IMR-90 (cell line): ENCODE results near the gene TPSAB1. TPM values are rescaled to one million over a fixed set of nuclear protein-coding genes. Genes with fewer than 3 reads are reported as not detected.

Experiments used
- ATAC-seq: fragments of 200-7000 bp; cut with Tn5 transposase; 2 replicates; pipeline ENCODE4 v1.9.1; 2020; ENCODE audit warnings: low read depth, mild to moderate bottlenecking, moderate library complexity
- BruUV-seq: library from RNA; stranded (reverse); fragments of 400-500 nt; replicated peaks from 2 replicates; lab custom pipeline; 2021; lab: Mats Ljungman, UMichigan
- CTCF ChIA-PET: fragments of 300-600 bp; formaldehyde crosslinking; extraction: SDS; loops from one replicate; lab custom pipeline; 2021; ENCODE audit warnings: antibody characterized with exemption; lab: Yijun Ruan, JAX
- POLR2A ChIA-PET: fragments of 300-600 bp; sonication (Branson Sonifier 250); formaldehyde crosslinking; loops from one replicate; lab custom pipeline; 2022; ENCODE audit warnings: antibody characterized with exemption; ENCODE audit not compliant: unreplicated experiment; lab: Charles Lee
- DNase-seq: peaks from one replicate; pipeline ENCODE4 v3.0.0; 2013
- H2AFZ ChIP-seq: replicated peaks from 2 replicates; pipeline ENCODE3; 2013; ENCODE audit warnings: low read length, mild to moderate bottlenecking; ENCODE audit not compliant: poor library complexity
- H2AK5ac ChIP-seq: 2 replicates; pipeline ENCODE4 v1.6.1; 2013; ENCODE audit warnings: low read depth, low read length, inconsistent platforms
- H2AK9ac ChIP-seq: replicated peaks from 2 replicates; pipeline ENCODE3; 2013; ENCODE audit warnings: mild to moderate bottlenecking, low read depth, low read length, moderate library complexity; ENCODE audit not compliant: poor library complexity
- H2BK120ac ChIP-seq: 2 replicates; pipeline ENCODE4 v1.6.1; 2013; ENCODE audit warnings: low read depth, low read length, inconsistent platforms
- H2BK15ac ChIP-seq: 3 replicates; pipeline ENCODE4 v1.6.1; 2013; ENCODE audit warnings: low read depth, low read length, inconsistent platforms
- H2BK20ac ChIP-seq: 2 replicates; pipeline ENCODE4 v1.6.1; 2013; ENCODE audit warnings: low read depth, mild to moderate bottlenecking, inconsistent platforms, low read length, moderate library complexity
- H2BK5ac ChIP-seq: 2 replicates; pipeline ENCODE4 v1.6.1; 2013; ENCODE audit warnings: mild to moderate bottlenecking, low read depth, low read length, inconsistent platforms; ENCODE audit not compliant: poor library complexity, severe bottlenecking
- H3K14ac ChIP-seq: replicated peaks from 2 replicates; pipeline ENCODE4 v1.6.1; 2013; ENCODE audit warnings: low read depth, low read length, inconsistent platforms
- H3K18ac ChIP-seq: 2 replicates; pipeline ENCODE4 v1.6.1; 2013; ENCODE audit warnings: low read depth, low read length, control low read depth
- H3K23ac ChIP-seq: 2 replicates; pipeline ENCODE4 v1.6.1; 2013; ENCODE audit warnings: low read depth, low read length, inconsistent platforms
- H3K27ac ChIP-seq: 2 replicates; pipeline ENCODE4 v1.5.1; 2013; ENCODE audit warnings: mild to moderate bottlenecking, control low read depth, low read length; ENCODE audit not compliant: insufficient read depth
- H3K27me3 ChIP-seq: 2 replicates; pipeline ENCODE4 v1.6.1; 2013; ENCODE audit warnings: low read length; ENCODE audit not compliant: control insufficient read depth, insufficient read depth
- H3K36me3 ChIP-seq: 2 replicates; pipeline ENCODE4 v1.6.1; 2013; ENCODE audit warnings: low read length, mixed read lengths; ENCODE audit not compliant: control insufficient read depth, insufficient read depth
- H3K4ac ChIP-seq: 2 replicates; pipeline ENCODE4 v1.6.1; 2013; ENCODE audit warnings: low read depth, low read length, inconsistent platforms
- H3K4me1 ChIP-seq: 2 replicates; pipeline ENCODE4 v1.6.1; 2013; ENCODE audit warnings: low read length, mixed read lengths; ENCODE audit not compliant: control insufficient read depth, insufficient read depth
- H3K4me2 ChIP-seq: 2 replicates; pipeline ENCODE4 v1.6.1; 2013; ENCODE audit warnings: low read depth, mild to moderate bottlenecking, control low read depth, low read length, moderate library complexity
- H3K4me3 ChIP-seq: 2 replicates; pipeline ENCODE4 v1.5.1; 2013; ENCODE audit warnings: low read depth, mild to moderate bottlenecking, control low read depth, low read length, moderate library complexity; ENCODE audit not compliant: insufficient read depth
- H3K56ac ChIP-seq: 2 replicates; pipeline ENCODE4 v1.6.1; 2013; ENCODE audit warnings: low read length, inconsistent platforms; ENCODE audit not compliant: insufficient read depth; ENCODE audit errors: extremely low read depth
- H3K79me1 ChIP-seq, 2 experiments: 2 replicates each; pipeline ENCODE4 v1.6.1; 2013; ENCODE audit warnings: low read length in 2 of 2, inconsistent platforms in 1 of 2, low read depth in 1 of 2
- H3K9ac ChIP-seq: 2 replicates; pipeline ENCODE4 v1.6.1; 2013; ENCODE audit warnings: low read depth, low read length, control low read depth
- H3K9me1 ChIP-seq: 2 replicates; pipeline ENCODE4 v1.6.1; 2013; ENCODE audit warnings: low read length, inconsistent platforms; ENCODE audit not compliant: insufficient read depth
- H3K9me3 ChIP-seq: 2 replicates; pipeline ENCODE4 v1.6.1; 2013; ENCODE audit warnings: low read length; ENCODE audit not compliant: control insufficient read depth, insufficient read depth
- H4K20me1 ChIP-seq: 2 replicates; pipeline ENCODE4 v1.6.1; 2013; ENCODE audit warnings: low read length, inconsistent platforms; ENCODE audit not compliant: insufficient read depth
- H4K5ac ChIP-seq: 2 replicates; pipeline ENCODE4 v1.6.1; 2013; ENCODE audit warnings: mild to moderate bottlenecking, low read depth, low read length, control low read depth
- H4K8ac ChIP-seq, 2 experiments: 2 replicates each; pipeline ENCODE4 v1.6.1; 2013; ENCODE audit warnings: low read depth in 2 of 2, low read length in 2 of 2, control low read depth in 1 of 2, inconsistent platforms in 1 of 2
- H4K91ac ChIP-seq: 2 replicates; pipeline ENCODE4 v1.6.1; 2013; ENCODE audit warnings: low read depth, low read length, inconsistent platforms; ENCODE audit not compliant: insufficient read depth
- BHLHE40 ChIP-seq: fragments of 150-350 bp; IDR thresholded peaks from 2 replicates; pipeline ENCODE4 v1.6.1; 2016; ENCODE audit warnings: mild to moderate bottlenecking, low read depth, low read length
- MAZ ChIP-seq: IDR thresholded peaks from 2 replicates; pipeline ENCODE4 v1.6.1; 2012; ENCODE audit warnings: low read depth, mild to moderate bottlenecking, low read length, improper control_type of control experiment, moderate library complexity, borderline replicate concordance
- POLR2A ChIP-seq: IDR thresholded peaks from 2 replicates; pipeline ENCODE4 v1.6.1; 2012; ENCODE audit warnings: mild to moderate bottlenecking, low read depth, low read length
- RAD21 ChIP-seq: IDR thresholded peaks from 2 replicates; pipeline ENCODE4 v1.6.1; 2012; ENCODE audit warnings: low read length, improper control_type of control experiment
- RFX5 ChIP-seq: IDR thresholded peaks from 2 replicates; pipeline ENCODE4 v1.8.0; 2012; ENCODE audit warnings: low read depth, mild to moderate bottlenecking, low read length, moderate library complexity
- SMC3 ChIP-seq: fragments of 150-350 bp; IDR thresholded peaks from 2 replicates; pipeline ENCODE4 v1.6.1; 2016; ENCODE audit warnings: low read depth, mild to moderate bottlenecking, antibody characterized with exemption, low read length, moderate library complexity
- WGBS, 2 experiments: methylation state at CpG; one replicate each; pipeline versions ENCODE4 v1.1.5 to v1.1.7; 2013; ENCODE audit warnings: missing lambda C conversion rate in 2 of 2; ENCODE audit not compliant: insufficient read length in 1 of 2; ENCODE audit errors: extremely low coverage in 2 of 2; 5-methylcytosine and 5-hydroxymethylcytosine counted together
- dilution Hi-C: fragments of 300-500 bp; cut with HindIII; formaldehyde crosslinking; loops from one replicate; pipeline ENCODE4 v1.14.3; 2018; ENCODE audit warnings: low sequenced_read_pairs; ENCODE audit not compliant: unreplicated experiment
- in situ Hi-C: fragments of 300-500 bp; cut with MboI; formaldehyde crosslinking; loops from 3 replicates; pipeline ENCODE4 v1.14.3; 2019; ENCODE audit warnings: low sequenced_read_pairs, inconsistent platforms, mixed read lengths
- intact Hi-C: fragments of 100-400 bp; cut with micrococcal nuclease; formaldehyde crosslinking; loops from 2 replicates; pipeline ENCODE4 v1.10.0; 2022
- polyA plus RNA-seq, 3 experiments: library from polyadenylated mRNA; depleted of rRNA; stranded (reverse); fragments of >200 nt; gene quantifications; 2 replicates each; pipeline ENCODE4 v1.2.3, GENCODE V29; 2012; ENCODE audit warnings: low replicate concordance in 1 of 3
- total RNA-seq: library from RNA; depleted of rRNA; stranded (reverse); fragments of >200 nt; gene quantifications from 2 replicates; pipeline ENCODE4 v1.2.3, GENCODE V29; 2012

Gene TPSAB1
- total and polyA plus RNA-seq, 2 of the 4 experiments (the other 2 are of a cell fraction), result not detected

GRCh38 chr16:1288813-1289476 lies 48.4 kb downstream of the TPSAB1 start:
- no peak overlapping the region for H2BK20ac ChIP-seq
- no TSS peak for BruUV-seq

More at GRCh38 chr16:1288813-1289476, 48.4 kb downstream of the TPSAB1 start:
- no peak overlapping the region for H3K23ac ChIP-seq
- H2AFZ ChIP-seq, result no peak overlapping the region
- ATAC-seq, result no peak
- H3K9ac ChIP-seq, result no peak overlapping the region
- no peaks in the 10 kb centered on the region for H3K36me3 ChIP-seq
- POLR2A ChIA-PET, result no interaction called here
- intact Hi-C loops (no loop called here), in situ Hi-C loops (no loop called here), dilution Hi-C loops (no loop called here)
- H3K18ac ChIP-seq, result no peak overlapping the region
- no peak for DNase-seq
- H2BK120ac ChIP-seq, result no peak overlapping the region
- H4K20me1 ChIP-seq, result no peaks in the 10 kb centered on the region
- H2BK5ac ChIP-seq, result no peak overlapping the region
- no peak overlapping the region for H4K91ac ChIP-seq
- no peak overlapping the region for H2BK15ac ChIP-seq
- H2AK9ac ChIP-seq, result no peak overlapping the region
- no peaks in the 10 kb centered on the region for H3K79me1 ChIP-seq
- H3K4ac ChIP-seq, result no peak overlapping the region
- H3K9me3 ChIP-seq, result no peaks in the 10 kb centered on the region
- no peak overlapping the region for H3K4me3 ChIP-seq
- no peak overlapping the region for H2AK5ac ChIP-seq
- no peak overlapping the region for H3K14ac ChIP-seq
- H3K4me1 ChIP-seq, result no peaks in the 10 kb centered on the region; the same call in 1 of the 2 replicates
- CTCF ChIA-PET, result no interaction called here
- H3K27ac ChIP-seq, result no peak overlapping the region
- H3K56ac ChIP-seq, result no peak overlapping the region
- no peaks in the 10 kb centered on the region for H3K9me1 ChIP-seq
- H4K8ac ChIP-seq, result no peak overlapping the region
- H4K5ac ChIP-seq, result no peak overlapping the region
- TF ChIP-seq MAZ (no peak), BHLHE40 (no peak), POLR2A (no peak), RFX5 (no peak), RAD21 (no peak), SMC3 (no peak)
- H3K27me3 ChIP-seq, result peaks cover 68% of the 10 kb centered on the region
- WGBS, 2 experiments, result 68% methylated on average over 7 of the region's 20 CpGs; no CpG with 5 or more reads in 1 of the 2 experiments
- H3K4me2 ChIP-seq, result no peak overlapping the region
